Chondrocyte (in vitro differentiated cells): Measurements from ENCODE around the gene ZIM2. TPM values are rescaled to one million over a fixed set of nuclear protein-coding genes. Genes with fewer than 3 reads are reported as not detected.

Experiments
- DNase-seq: peaks from one replicate; pipeline ENCODE4 v3.0.0; 2021; ENCODE audit warnings: mixed read lengths, low spot score
- H3K27ac Mint-ChIP-seq: one replicate; pipeline ENCODE4 v1.8.0; 2021; ENCODE audit warnings: mild to moderate bottlenecking, moderate library complexity, mixed read lengths; ENCODE audit not compliant: unreplicated experiment
- H3K27me3 Mint-ChIP-seq: 2 replicates; pipeline ENCODE4 v1.8.0; 2021; ENCODE audit warnings: low read depth, mixed read lengths
- H3K36me3 Mint-ChIP-seq: 2 replicates; pipeline ENCODE4 v1.8.0; 2021; ENCODE audit warnings: low read depth, mixed read lengths
- H3K4me1 Mint-ChIP-seq: 2 replicates; pipeline ENCODE4 v1.8.0; 2021; ENCODE audit warnings: low read depth, mild to moderate bottlenecking, mixed read lengths
- H3K4me3 Mint-ChIP-seq: one replicate; pipeline ENCODE4 v1.8.0; 2021; ENCODE audit warnings: mild to moderate bottlenecking, moderate library complexity, mixed read lengths; ENCODE audit not compliant: unreplicated experiment
- H3K9me3 Mint-ChIP-seq: 2 replicates; pipeline ENCODE4 v1.8.0; 2021; ENCODE audit warnings: low read depth, mixed read lengths
- total RNA-seq: library from RNA; stranded (reverse); gene quantifications from 3 replicates; pipeline ENCODE4 v1.2.1, GENCODE V29; 2021
- TF ChIP-seq, protein P1 (sequence below): fragments of 200-600 bp; sonication (generic); IDR thresholded peaks from 2 replicates; pipeline ENCODE4 v1.5.0; 2021; ENCODE audit warnings: antibody characterized with exemption, mild to moderate bottlenecking, moderate library complexity

Gene ZIM2
- total RNA-seq, 1 donor from 2014 or later: not detected

GRCh38 chr19:56764196-56764695, 76.3 kb downstream of the ZIM2 start:
- Mint-ChIP-seq H3K4me3 (no peak overlapping the region), H3K9me3 (peaks cover 60% of the 10 kb centered on the region), H3K36me3 (no peaks in the 10 kb centered on the region), H3K27ac (no peak overlapping the region), H3K4me1 (no peaks in the 10 kb centered on the region), H3K27me3 (no peaks in the 10 kb centered on the region)
- no peak for DNase-seq
- TF ChIP-seq, protein P1, sequence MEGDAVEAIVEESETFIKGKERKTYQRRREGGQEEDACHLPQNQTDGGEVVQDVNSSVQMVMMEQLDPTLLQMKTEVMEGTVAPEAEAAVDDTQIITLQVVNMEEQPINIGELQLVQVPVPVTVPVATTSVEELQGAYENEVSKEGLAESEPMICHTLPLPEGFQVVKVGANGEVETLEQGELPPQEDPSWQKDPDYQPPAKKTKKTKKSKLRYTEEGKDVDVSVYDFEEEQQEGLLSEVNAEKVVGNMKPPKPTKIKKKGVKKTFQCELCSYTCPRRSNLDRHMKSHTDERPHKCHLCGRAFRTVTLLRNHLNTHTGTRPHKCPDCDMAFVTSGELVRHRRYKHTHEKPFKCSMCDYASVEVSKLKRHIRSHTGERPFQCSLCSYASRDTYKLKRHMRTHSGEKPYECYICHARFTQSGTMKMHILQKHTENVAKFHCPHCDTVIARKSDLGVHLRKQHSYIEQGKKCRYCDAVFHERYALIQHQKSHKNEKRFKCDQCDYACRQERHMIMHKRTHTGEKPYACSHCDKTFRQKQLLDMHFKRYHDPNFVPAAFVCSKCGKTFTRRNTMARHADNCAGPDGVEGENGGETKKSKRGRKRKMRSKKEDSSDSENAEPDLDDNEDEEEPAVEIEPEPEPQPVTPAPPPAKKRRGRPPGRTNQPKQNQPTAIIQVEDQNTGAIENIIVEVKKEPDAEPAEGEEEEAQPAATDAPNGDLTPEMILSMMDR: no peak

DNA sequence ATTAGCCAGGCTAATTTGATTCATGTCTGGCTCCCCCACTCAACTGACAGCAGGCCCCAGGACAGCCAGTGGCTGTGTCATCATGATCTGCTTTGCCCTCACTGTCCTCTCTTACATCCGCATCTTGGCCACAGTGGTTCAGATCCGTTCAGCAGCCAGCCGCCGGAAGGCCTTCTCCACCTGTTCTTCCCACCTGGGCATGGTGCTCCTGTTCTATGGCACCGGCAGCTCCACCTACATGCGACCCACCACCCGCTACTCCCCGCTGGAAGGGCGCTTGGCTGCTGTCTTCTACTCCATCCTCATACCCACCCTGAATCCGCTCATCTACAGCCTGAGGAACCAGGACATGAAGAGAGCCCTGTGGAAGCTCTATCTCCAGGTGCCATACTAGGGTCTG, 79.7 kb downstream of the ZIM2 start:
- peaks cover 75% of the 10 kb centered on the region for H3K9me3 Mint-ChIP-seq
- DNase-seq: no peak
- no peaks in the 10 kb centered on the region for H3K27me3 Mint-ChIP-seq
- no peak overlapping the region for H3K4me3 Mint-ChIP-seq
- TF ChIP-seq, protein P1: no peak
- peaks cover 3% of the 10 kb centered on the region for H3K36me3 Mint-ChIP-seq
- no peak overlapping the region for H3K27ac Mint-ChIP-seq
- no peaks in the 10 kb centered on the region for H3K4me1 Mint-ChIP-seq

DNA sequence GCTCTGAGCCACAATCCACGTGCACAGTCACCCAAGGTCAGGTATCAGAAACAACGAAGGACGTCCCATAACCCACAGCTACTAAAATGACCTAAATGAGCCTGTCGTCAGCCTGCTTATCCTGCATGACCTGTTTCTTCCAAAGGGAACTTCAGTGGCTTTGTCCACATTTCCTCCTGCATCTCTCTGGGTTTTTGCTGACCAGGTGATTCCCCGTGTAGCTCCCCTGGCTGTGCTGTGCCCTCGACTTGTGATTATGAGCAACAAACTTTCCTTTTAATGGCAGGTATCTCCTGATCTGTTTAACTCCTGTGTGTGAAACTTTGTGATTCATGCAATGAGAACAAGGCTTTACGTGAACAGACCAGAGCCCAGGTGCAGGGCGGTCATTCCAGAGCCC, 81.0 kb downstream of the ZIM2 start:
- no peak overlapping the region for H3K27ac Mint-ChIP-seq
- H3K36me3 Mint-ChIP-seq: peaks cover 3% of the 10 kb centered on the region
- no peak for DNase-seq
- H3K4me3 Mint-ChIP-seq: no peak overlapping the region
- H3K27me3 Mint-ChIP-seq: no peaks in the 10 kb centered on the region
- H3K4me1 Mint-ChIP-seq: no peaks in the 10 kb centered on the region
- TF ChIP-seq, protein P1: no peak
- peaks cover 73% of the 10 kb centered on the region for H3K9me3 Mint-ChIP-seq

DNA sequence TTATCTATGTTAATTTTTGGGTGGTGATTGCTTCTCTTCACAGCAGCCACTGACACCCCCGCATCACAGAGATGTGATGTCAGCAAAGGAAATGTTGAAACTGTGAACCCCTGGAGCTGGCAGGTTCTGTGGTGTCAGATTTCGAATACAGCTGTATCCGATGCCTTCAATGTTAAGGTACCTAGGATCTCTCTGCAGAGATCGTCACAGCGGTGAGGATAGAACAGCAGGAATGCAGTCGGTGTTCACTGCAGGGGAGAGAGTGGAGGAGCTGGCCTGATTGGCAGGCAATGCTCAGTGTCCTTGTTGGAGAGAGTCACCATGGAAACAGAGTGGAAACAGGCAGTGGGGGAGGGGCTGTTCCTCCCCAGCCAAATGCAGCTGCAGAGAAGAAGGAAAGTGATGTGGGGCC, 89.4 kb downstream of the ZIM2 start:
- Mint-ChIP-seq H3K9me3 (peaks cover 55% of the 10 kb centered on the region), H3K27ac (no peak overlapping the region), H3K4me1 (no peaks in the 10 kb centered on the region), H3K4me3 (no peak overlapping the region), H3K27me3 (no peaks in the 10 kb centered on the region), H3K36me3 (no peaks in the 10 kb centered on the region)
- TF ChIP-seq, protein P1: no peak
- DNase-seq: no peak

GRCh38 chr19:56750658-56751057, 89.9 kb downstream of the ZIM2 start:
- no peak for DNase-seq

More at GRCh38 chr19:56750658-56751057, 89.9 kb downstream of the ZIM2 start:
- Mint-ChIP-seq H3K27ac (no peak overlapping the region), H3K4me1 (no peaks in the 10 kb centered on the region), H3K4me3 (no peak overlapping the region), H3K9me3 (peaks cover 55% of the 10 kb centered on the region), H3K27me3 (no peaks in the 10 kb centered on the region), H3K36me3 (no peaks in the 10 kb centered on the region)
- TF ChIP-seq, protein P1: no peak
